ENCODE measurements around the gene FAM222A. TPM values are rescaled to one million over a fixed set of nuclear protein-coding genes. Genes with fewer than 3 reads are reported as not detected.

Gene FAM222A
- total RNA-seq, 4 donors from 2014 or later = 1.4 to 3.0 (median 1.8) TPM

- 64 to 70% methylated on average over 4 to 7 of the region's 8 CpGs for whole genome bisulfite sequencing, 2 donors (ENCODE audit: low coverage in 1 of 2)
- in situ Hi-C loops (cut with MboI; ENCODE audit: low pct_ligation_motif_present in 1 of 4, low pct_unique_long_range_greater_than_20kb in 1 of 4, low sequenced_read_pairs in 3 of 4) = no loop called here
- Histone ChIP-seq H3K9me3 (no peaks in the 10 kb centered on the region), H3K27me3 (no peaks in the 10 kb centered on the region), H3K4me1 (no peaks in the 10 kb centered on the region), H3K36me3 (no peaks in the 10 kb centered on the region), H3K27ac (no peak overlapping the region), H3K4me3 (no peak overlapping the region)
- intact Hi-C loops (cut with DNase I; ENCODE audit: low total_unique reads) = no loop called here
- DNase-seq = no peak
- no peak for TF ChIP-seq POLR2A (IDR thresholded peaks at IDR 0.05)
- no peak for TF ChIP-seq POLR2AphosphoS5 (IDR thresholded peaks at IDR 0.05)
- no peak for TF ChIP-seq EP300 (IDR thresholded peaks at IDR 0.05; ENCODE audit: low read depth)
- TF ChIP-seq CTCF (IDR thresholded peaks at IDR 0.05) = no peak
Observed at GRCh38 chr12:109783965-109784244, 70.3 kb downstream of the FAM222A start.

- WGBS, 2 donors (ENCODE audit: low coverage in 1 of 2) = 85% methylated on average over 4 of the region's 4 CpGs; no CpG with 5 or more reads in 1 of the 2 donors
- DNase-seq = no peak
- Histone ChIP-seq H3K4me1 (no peaks in the 10 kb centered on the region), H3K27me3 (no peaks in the 10 kb centered on the region), H3K27ac (no peak overlapping the region), H3K9me3 (no peaks in the 10 kb centered on the region), H3K36me3 (no peaks in the 10 kb centered on the region), H3K4me3 (no peak overlapping the region)
- TF ChIP-seq POLR2AphosphoS5 (IDR thresholded peaks at IDR 0.05) (no peak), EP300 (IDR thresholded peaks at IDR 0.05; ENCODE audit: low read depth) (no peak), POLR2A (IDR thresholded peaks at IDR 0.05) (no peak), CTCF (IDR thresholded peaks at IDR 0.05) (no peak)
- intact Hi-C loops (cut with DNase I; ENCODE audit: low total_unique reads) (no loop called here), in situ Hi-C loops (cut with MboI; ENCODE audit: low pct_ligation_motif_present in 1 of 4, low pct_unique_long_range_greater_than_20kb in 1 of 4, low sequenced_read_pairs in 3 of 4) (no loop called here)
Observed at GRCh38 chr12:109785854-109786253, 72.2 kb downstream of the FAM222A start.

DNA sequence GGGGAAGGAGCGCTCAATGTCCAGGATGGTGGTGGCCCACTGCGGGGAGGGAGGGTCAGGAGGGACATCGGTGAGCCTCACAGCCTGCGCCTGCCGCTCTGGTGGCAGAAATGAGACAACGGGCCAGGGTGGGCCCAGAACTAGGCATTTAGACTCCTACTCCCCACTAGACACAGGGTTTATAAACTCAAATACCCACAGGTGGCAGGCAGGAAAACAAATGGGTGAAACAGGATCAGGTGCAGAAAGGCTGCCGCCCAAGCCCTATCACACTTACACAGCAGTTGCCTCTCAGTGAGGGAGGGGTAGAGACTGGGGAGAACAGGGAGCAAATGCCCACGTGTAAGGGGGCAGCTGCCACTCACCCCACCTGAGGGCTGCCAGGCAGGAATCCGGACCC lies 73.2 kb downstream of the FAM222A start:
- H3K4me1 ChIP-seq = no peaks in the 10 kb centered on the region
- no peaks in the 10 kb centered on the region for H3K9me3 ChIP-seq
- in situ Hi-C loops (cut with MboI; ENCODE audit: low pct_ligation_motif_present in 1 of 4, low pct_unique_long_range_greater_than_20kb in 1 of 4, low sequenced_read_pairs in 3 of 4) (no loop called here), intact Hi-C loops (cut with DNase I; ENCODE audit: low total_unique reads) (no loop called here)
- no peaks in the 10 kb centered on the region for H3K36me3 ChIP-seq
- no peak for TF ChIP-seq CTCF (IDR thresholded peaks at IDR 0.05)
- TF ChIP-seq POLR2A (IDR thresholded peaks at IDR 0.05) = no peak
- no peak overlapping the region for H3K4me3 ChIP-seq
- DNase-seq = no peak
- H3K27me3 ChIP-seq = no peaks in the 10 kb centered on the region
- 80 to 85% methylated on average over 1 to 9 of the region's 9 CpGs for WGBS, 2 donors (ENCODE audit: low coverage in 1 of 2)
- no peak overlapping the region for H3K27ac ChIP-seq

DNA sequence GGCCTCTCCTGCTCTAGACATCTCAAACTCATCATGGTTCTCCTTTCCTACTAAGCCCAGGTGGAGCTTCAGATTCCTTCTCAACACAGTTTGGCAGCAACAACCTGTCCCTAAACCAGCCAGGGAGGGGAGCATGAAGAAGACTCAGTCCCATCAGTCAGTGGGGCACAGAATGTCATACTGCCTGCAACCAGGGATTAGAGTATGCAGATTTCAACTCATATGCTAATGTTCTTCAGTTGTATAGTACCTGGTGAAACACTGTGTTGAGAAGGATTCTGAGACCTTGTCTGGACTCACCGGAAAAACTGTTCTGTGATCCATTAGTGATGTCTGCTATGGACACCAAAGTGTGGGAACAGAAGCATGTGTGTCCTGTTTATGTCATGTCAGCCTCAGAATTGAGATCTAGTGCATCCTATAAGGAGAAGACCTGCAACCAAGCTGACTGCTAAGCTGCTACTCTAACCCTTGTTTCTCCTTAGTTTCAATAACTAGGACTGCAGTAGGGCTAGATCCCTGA lies 76.0 kb downstream of the FAM222A start:
- H3K9me3 ChIP-seq = no peaks in the 10 kb centered on the region
- no peaks in the 10 kb centered on the region for H3K27me3 ChIP-seq
- intact Hi-C loops (cut with DNase I; ENCODE audit: low total_unique reads) (no loop called here), in situ Hi-C loops (cut with MboI; ENCODE audit: low pct_ligation_motif_present in 1 of 4, low pct_unique_long_range_greater_than_20kb in 1 of 4, low sequenced_read_pairs in 3 of 4) (no loop called here)
- no peak for DNase-seq
- WGBS, 2 donors (ENCODE audit: low coverage in 1 of 2) = 100% methylated on average over 1 of the region's 1 CpG
- no peaks in the 10 kb centered on the region for H3K4me1 ChIP-seq
- H3K36me3 ChIP-seq = no peaks in the 10 kb centered on the region
- TF ChIP-seq POLR2AphosphoS5 (IDR thresholded peaks at IDR 0.05) (no peak), CTCF (IDR thresholded peaks at IDR 0.05) (no peak), POLR2A (IDR thresholded peaks at IDR 0.05) (no peak), EP300 (IDR thresholded peaks at IDR 0.05; ENCODE audit: low read depth) (no peak)
- H3K4me3 ChIP-seq = no peak overlapping the region
- H3K27ac ChIP-seq = no peak overlapping the region
